GM12891 (cell line): ENCODE measurements around the gene HOXD4.

Source experiments
- POLR2A ChIP-seq: IDR thresholded peaks from 2 replicates; pipeline ENCODE4 v1.6.1; 2011; ENCODE audit warnings: low read depth, low read length, control low read depth
- POLR2AphosphoS5 ChIP-seq: IDR thresholded peaks from 2 replicates; pipeline ENCODE4 v1.6.1; 2011; ENCODE audit warnings: low read depth, low read length, control low read depth
- SPI1 ChIP-seq: IDR thresholded peaks from 2 replicates; pipeline ENCODE4 v1.6.1; 2011; ENCODE audit warnings: low read depth, low read length, control low read depth
- TAF1 ChIP-seq: IDR thresholded peaks from 2 replicates; pipeline ENCODE4 v1.6.1; 2011; ENCODE audit warnings: low read depth, low read length, control low read depth

- no peak for TF ChIP-seq POLR2A
- no peak for TF ChIP-seq POLR2AphosphoS5
- no peak for TF ChIP-seq TAF1
- no peak for TF ChIP-seq SPI1
These were observed 28.5 kb upstream of the HOXD4 start, which contains the start of gene HOXD9 for GRCh38 chr2:176122683-176123410.
